Prostate gland (tissue), 2 donors: Measurements from ENCODE around the gene TMBIM1.

Experiments
- POLR2A ChIP-seq: fragments of 450-650 bp; IDR thresholded peaks from one replicate; pipeline ENCODE4 v1.6.1; 2016; ENCODE audit warnings: antibody characterized with exemption, mild to moderate bottlenecking
- POLR2AphosphoS5 ChIP-seq: sonication (generic); formaldehyde crosslinking; IDR thresholded peaks from one replicate; pipeline ENCODE4 v1.6.1; 2017; ENCODE audit warnings: antibody characterized with exemption
- TF ChIP-seq, protein P1 (sequence below), 4 experiments: fragments of 200-600 bp in 2 of 4; fragments of 450-650 bp in 2 of 4; sonication (generic) in 2 of 4; IDR thresholded peaks; 1 replicate in 3 of 4; 2 replicates in 1 of 4; pipeline ENCODE4 v1.5.1; 2016 to 2019; ENCODE audit warnings: antibody characterized with exemption in 4 of 4, mild to moderate bottlenecking in 2 of 4, moderate library complexity in 2 of 4

DNA sequence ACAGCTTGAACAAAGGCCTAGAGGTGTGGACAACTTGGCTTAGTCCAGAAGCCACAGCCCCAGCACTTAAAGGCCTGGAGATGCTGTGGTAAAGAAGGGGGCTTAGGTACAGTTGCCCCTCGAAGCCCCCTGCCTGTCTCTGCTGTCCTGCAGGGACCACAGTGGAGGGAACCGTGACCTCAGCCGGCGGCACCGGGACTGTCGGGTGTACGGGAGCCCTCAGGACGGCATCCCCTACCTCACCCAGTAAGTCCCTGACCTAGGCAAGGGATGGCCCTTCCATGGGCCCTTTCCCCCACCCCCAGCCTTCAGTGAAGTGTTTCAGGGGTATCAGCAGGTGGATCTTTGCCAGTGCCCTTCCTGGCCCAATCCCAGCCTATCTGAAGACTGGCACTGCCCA is 49.1 kb upstream of the TMBIM1 start:
- TF ChIP-seq POLR2AphosphoS5 (no peak), POLR2A (no peak)
- TF ChIP-seq, protein P1, sequence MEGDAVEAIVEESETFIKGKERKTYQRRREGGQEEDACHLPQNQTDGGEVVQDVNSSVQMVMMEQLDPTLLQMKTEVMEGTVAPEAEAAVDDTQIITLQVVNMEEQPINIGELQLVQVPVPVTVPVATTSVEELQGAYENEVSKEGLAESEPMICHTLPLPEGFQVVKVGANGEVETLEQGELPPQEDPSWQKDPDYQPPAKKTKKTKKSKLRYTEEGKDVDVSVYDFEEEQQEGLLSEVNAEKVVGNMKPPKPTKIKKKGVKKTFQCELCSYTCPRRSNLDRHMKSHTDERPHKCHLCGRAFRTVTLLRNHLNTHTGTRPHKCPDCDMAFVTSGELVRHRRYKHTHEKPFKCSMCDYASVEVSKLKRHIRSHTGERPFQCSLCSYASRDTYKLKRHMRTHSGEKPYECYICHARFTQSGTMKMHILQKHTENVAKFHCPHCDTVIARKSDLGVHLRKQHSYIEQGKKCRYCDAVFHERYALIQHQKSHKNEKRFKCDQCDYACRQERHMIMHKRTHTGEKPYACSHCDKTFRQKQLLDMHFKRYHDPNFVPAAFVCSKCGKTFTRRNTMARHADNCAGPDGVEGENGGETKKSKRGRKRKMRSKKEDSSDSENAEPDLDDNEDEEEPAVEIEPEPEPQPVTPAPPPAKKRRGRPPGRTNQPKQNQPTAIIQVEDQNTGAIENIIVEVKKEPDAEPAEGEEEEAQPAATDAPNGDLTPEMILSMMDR (IDR thresholded peaks at IDR 0.05), result no peak
